ENCODE data around the gene CACNA1C. TPM values are rescaled to one million over a fixed set of nuclear protein-coding genes. Genes with fewer than 3 reads are reported as not detected.
A peak's percentile ranks its signal among the peaks of the same experiment; 100 is the strongest.

The CACNA1C gene
- total RNA-seq, 2 experiments from 2014 or later, result 0.69 to 1.4 TPM

DNA sequence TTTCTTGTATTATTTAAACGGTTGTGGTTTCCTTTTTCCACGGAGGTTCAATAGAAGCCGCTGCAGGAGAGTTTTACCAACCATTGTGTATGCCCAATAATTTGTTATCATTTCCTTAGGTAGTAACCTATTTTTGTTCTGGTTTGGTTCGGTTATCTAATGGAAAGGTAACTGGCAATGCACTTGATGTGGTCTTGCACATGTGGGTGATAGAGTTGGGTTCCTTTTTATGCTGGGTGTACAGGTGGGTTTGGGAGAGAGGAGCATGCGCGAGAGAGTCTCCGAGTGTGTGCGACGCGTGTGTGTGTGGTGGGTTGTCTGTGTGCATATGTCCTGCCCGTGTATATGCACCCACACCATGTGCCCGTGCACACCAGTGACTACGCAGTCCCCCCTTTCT is 639.3 kb downstream of the CACNA1C start:
- Histone ChIP-seq H3K4me1 (ENCODE audit: insufficient read depth, low read length, poor library complexity, severe bottlenecking) (no peaks in the 10 kb centered on the region), H3K27ac (ENCODE audit: low read depth, low read length, poor library complexity, severe bottlenecking) (no peak overlapping the region), H3K4me3 (ENCODE audit: low read depth, low read length, poor library complexity, severe bottlenecking) (no peak overlapping the region), H3K79me2 (ENCODE audit: insufficient read depth, low read depth, low read length) (no peaks in the 10 kb centered on the region), H4K20me1 (ENCODE audit: insufficient read depth, low read length) (no peaks in the 10 kb centered on the region), H3K9me2 (ENCODE audit: insufficient read depth, low read length) (no peaks in the 10 kb centered on the region), H3K4me2 (ENCODE audit: low read length) (peak overlapping the region; percentile 54; the same call in 1 of the 2 replicates), H3K9me3 (ENCODE audit: low read length) (no peaks in the 10 kb centered on the region), H3K36me3 (ENCODE audit: insufficient read depth, low read length) (no peaks in the 10 kb centered on the region), H2AFZ (ENCODE audit: low read length) (no peak overlapping the region)
- TF ChIP-seq, protein P1, sequence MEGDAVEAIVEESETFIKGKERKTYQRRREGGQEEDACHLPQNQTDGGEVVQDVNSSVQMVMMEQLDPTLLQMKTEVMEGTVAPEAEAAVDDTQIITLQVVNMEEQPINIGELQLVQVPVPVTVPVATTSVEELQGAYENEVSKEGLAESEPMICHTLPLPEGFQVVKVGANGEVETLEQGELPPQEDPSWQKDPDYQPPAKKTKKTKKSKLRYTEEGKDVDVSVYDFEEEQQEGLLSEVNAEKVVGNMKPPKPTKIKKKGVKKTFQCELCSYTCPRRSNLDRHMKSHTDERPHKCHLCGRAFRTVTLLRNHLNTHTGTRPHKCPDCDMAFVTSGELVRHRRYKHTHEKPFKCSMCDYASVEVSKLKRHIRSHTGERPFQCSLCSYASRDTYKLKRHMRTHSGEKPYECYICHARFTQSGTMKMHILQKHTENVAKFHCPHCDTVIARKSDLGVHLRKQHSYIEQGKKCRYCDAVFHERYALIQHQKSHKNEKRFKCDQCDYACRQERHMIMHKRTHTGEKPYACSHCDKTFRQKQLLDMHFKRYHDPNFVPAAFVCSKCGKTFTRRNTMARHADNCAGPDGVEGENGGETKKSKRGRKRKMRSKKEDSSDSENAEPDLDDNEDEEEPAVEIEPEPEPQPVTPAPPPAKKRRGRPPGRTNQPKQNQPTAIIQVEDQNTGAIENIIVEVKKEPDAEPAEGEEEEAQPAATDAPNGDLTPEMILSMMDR (conservative IDR thresholded peaks at IDR 0.05; ENCODE audit: low read length), result no peak
- TF ChIP-seq EZH2phosphoT487 (IDR thresholded peaks at IDR 0.05; ENCODE audit: borderline replicate concordance, low read depth, low read length), result peak; percentile 46; the same call in 1 of the 2 replicates
- BruUV-seq (replicated peaks), result no TSS peak
- intact Hi-C loops (cut with micrococcal nuclease; ENCODE audit: unreplicated experiment), result no loop called here
- no peak for DNase-seq (ENCODE audit: low spot score)
- CTCF ChIA-PET (ENCODE audit: unreplicated experiment), result interaction anchor here (1.1 kb wide), 1 partner anchor 9 kb away, joined by 5 read pairs; no protein-coding TSS in a partner anchor
- POLR2A ChIA-PET, result interaction anchor here (0.6 kb wide), 1 partner anchor 901 kb away, joined by 3 read pairs; no protein-coding TSS in a partner anchor

DNA sequence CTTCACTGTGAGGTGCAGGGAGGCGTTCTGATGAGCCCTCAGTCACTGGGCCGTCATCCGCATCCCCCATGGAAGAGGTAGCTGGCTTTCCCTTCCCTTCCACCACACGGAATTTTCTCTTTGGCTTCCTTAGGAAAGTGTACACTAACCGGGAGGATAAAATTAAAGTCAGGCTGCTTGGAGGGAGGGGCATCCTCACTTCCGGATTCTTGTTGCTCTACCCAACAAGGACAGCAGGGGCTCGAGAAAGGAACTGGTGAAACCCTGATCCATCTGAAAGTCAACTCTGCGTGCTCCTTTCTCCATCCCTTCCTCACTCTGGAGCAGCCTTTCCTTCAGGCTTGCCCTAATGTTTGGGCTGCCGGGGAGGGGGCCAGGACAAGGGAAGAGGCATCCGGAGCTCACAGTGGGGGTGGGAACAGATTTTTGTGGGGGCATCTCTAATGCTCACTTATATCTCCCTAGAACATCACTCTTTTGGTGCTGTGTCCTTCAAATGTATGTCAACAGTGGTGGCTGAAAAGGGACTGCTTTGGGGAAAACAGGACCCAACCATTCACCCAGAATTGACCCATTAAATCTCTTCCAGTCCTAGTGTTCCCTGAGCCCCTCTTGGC is 640.6 kb downstream of the CACNA1C start:
- BruUV-seq (replicated peaks), result no TSS peak
- Histone ChIP-seq H3K4me2 (ENCODE audit: low read length) (no peak overlapping the region), H2AFZ (ENCODE audit: low read length) (no peak overlapping the region), H3K27ac (ENCODE audit: low read depth, low read length, poor library complexity, severe bottlenecking) (no peak overlapping the region), H3K4me3 (ENCODE audit: low read depth, low read length, poor library complexity, severe bottlenecking) (no peak overlapping the region), H3K9me3 (ENCODE audit: low read length) (no peaks in the 10 kb centered on the region), H3K79me2 (ENCODE audit: insufficient read depth, low read depth, low read length) (no peaks in the 10 kb centered on the region), H3K9me2 (ENCODE audit: insufficient read depth, low read length) (no peaks in the 10 kb centered on the region), H4K20me1 (ENCODE audit: insufficient read depth, low read length) (no peaks in the 10 kb centered on the region), H3K4me1 (ENCODE audit: insufficient read depth, low read length, poor library complexity, severe bottlenecking) (no peaks in the 10 kb centered on the region), H3K36me3 (ENCODE audit: insufficient read depth, low read length) (no peaks in the 10 kb centered on the region)
- ChIA-PET CTCF (ENCODE audit: unreplicated experiment) (no interaction called here), POLR2A (no interaction called here)
- DNase-seq (ENCODE audit: low spot score), result peak; percentile 7
- TF ChIP-seq, protein P1 (conservative IDR thresholded peaks at IDR 0.05; ENCODE audit: low read length), result no peak
- no peak for TF ChIP-seq EZH2phosphoT487 (IDR thresholded peaks at IDR 0.05; ENCODE audit: borderline replicate concordance, low read depth, low read length)
- intact Hi-C loops (cut with micrococcal nuclease; ENCODE audit: unreplicated experiment), result no loop called here

DNA sequence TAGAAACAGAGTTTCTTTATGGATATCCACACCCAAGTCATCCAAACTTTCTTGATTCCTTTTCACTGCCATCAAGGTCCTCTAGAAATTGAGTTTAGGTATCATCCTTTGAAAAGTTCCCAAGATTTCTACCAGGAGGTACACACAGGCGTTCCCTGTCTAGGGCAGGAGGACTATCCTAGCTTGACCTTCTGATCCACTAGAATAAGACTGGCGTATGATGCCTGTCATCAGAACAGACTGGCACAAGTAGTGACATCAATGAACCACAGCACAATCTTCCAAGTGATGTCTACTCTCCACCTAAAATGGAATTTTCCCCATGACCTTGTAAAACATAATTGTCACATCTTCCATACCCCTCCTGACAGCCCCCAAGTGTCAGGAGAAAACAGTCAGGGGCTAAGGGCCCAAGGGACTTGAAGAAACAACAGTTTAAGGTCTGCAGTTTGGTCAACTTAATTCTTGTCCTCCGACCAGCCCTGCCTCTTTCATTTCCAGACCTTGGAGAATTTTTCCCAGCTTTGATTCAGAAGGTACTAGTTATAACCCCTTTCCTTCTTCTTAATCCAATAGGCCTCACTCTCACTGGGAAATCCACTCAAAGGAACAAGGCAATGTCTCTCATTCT is 641.3 kb downstream of the CACNA1C start:
- TF ChIP-seq, protein P1 (conservative IDR thresholded peaks at IDR 0.05; ENCODE audit: low read length), result no peak
- TF ChIP-seq EZH2phosphoT487 (IDR thresholded peaks at IDR 0.05; ENCODE audit: borderline replicate concordance, low read depth, low read length), result no peak
- Histone ChIP-seq H3K36me3 (ENCODE audit: insufficient read depth, low read length) (no peaks in the 10 kb centered on the region), H2AFZ (ENCODE audit: low read length) (no peak overlapping the region), H3K27ac (ENCODE audit: low read depth, low read length, poor library complexity, severe bottlenecking) (no peak overlapping the region), H3K4me3 (ENCODE audit: low read depth, low read length, poor library complexity, severe bottlenecking) (no peak overlapping the region), H3K9me2 (ENCODE audit: insufficient read depth, low read length) (no peaks in the 10 kb centered on the region), H3K4me2 (ENCODE audit: low read length) (no peak overlapping the region), H3K9me3 (ENCODE audit: low read length) (no peaks in the 10 kb centered on the region), H3K79me2 (ENCODE audit: insufficient read depth, low read depth, low read length) (no peaks in the 10 kb centered on the region), H3K4me1 (ENCODE audit: insufficient read depth, low read length, poor library complexity, severe bottlenecking) (no peaks in the 10 kb centered on the region), H4K20me1 (ENCODE audit: insufficient read depth, low read length) (no peaks in the 10 kb centered on the region)
- BruUV-seq (replicated peaks), result no TSS peak
- DNase-seq (ENCODE audit: low spot score), result no peak
- intact Hi-C loops (cut with micrococcal nuclease; ENCODE audit: unreplicated experiment), result no loop called here
- ChIA-PET CTCF (ENCODE audit: unreplicated experiment) (no interaction called here), POLR2A (no interaction called here)
